ENCODE measurements around the gene TENT4B.
"Not testable (repeated sequence)": the region's sequence is repeated elsewhere in the genome, so short reads cannot be mapped to it uniquely, and the experiment has no call there.

TENT4B gene

GRCh38 chr16:50229149-50229726 is 76.1 kb downstream of the TENT4B start:
- DNase-seq (ENCODE audit: low spot score) = no peak
- no peak for TF ChIP-seq CTCF (IDR thresholded peaks at IDR 0.05; ENCODE audit: borderline replicate concordance, control extremely low read depth, extremely low read depth, insufficient read depth, missing control alignments)
- in situ Hi-C loops (cut with MboI; ENCODE audit: low sequenced_read_pairs, unreplicated experiment) = no loop called here

- in situ Hi-C loops (cut with MboI; ENCODE audit: low sequenced_read_pairs, unreplicated experiment) = no loop called here
- no peak for TF ChIP-seq CTCF (IDR thresholded peaks at IDR 0.05; ENCODE audit: borderline replicate concordance, control extremely low read depth, extremely low read depth, insufficient read depth, missing control alignments)
- no peak for DNase-seq (ENCODE audit: low spot score)
Observed at GRCh38 chr16:50234771-50235556, 81.9 kb downstream of the TENT4B start.

- TF ChIP-seq CTCF (IDR thresholded peaks at IDR 0.05; ENCODE audit: borderline replicate concordance, control extremely low read depth, extremely low read depth, insufficient read depth, missing control alignments) = no peak
- no peak for DNase-seq (ENCODE audit: low spot score)
- in situ Hi-C loops (cut with MboI; ENCODE audit: low sequenced_read_pairs, unreplicated experiment) = no loop called here
Observed at GRCh38 chr16:50235581-50235980, 82.5 kb downstream of the TENT4B start.

- in situ Hi-C loops (cut with MboI; ENCODE audit: low sequenced_read_pairs, unreplicated experiment) = no loop called here
- no peak for TF ChIP-seq CTCF (IDR thresholded peaks at IDR 0.05; ENCODE audit: borderline replicate concordance, control extremely low read depth, extremely low read depth, insufficient read depth, missing control alignments)
- DNase-seq (ENCODE audit: low spot score) = no peak
Observed at GRCh38 chr16:50238314-50238713, 85.2 kb downstream of the TENT4B start.

- DNase-seq (ENCODE audit: low spot score) = no peak
- in situ Hi-C loops (cut with MboI; ENCODE audit: low sequenced_read_pairs, unreplicated experiment) = no loop called here
- no peak for TF ChIP-seq CTCF (IDR thresholded peaks at IDR 0.05; ENCODE audit: borderline replicate concordance, control extremely low read depth, extremely low read depth, insufficient read depth, missing control alignments)
Observed at GRCh38 chr16:50238868-50239301, 85.8 kb downstream of the TENT4B start.

DNA sequence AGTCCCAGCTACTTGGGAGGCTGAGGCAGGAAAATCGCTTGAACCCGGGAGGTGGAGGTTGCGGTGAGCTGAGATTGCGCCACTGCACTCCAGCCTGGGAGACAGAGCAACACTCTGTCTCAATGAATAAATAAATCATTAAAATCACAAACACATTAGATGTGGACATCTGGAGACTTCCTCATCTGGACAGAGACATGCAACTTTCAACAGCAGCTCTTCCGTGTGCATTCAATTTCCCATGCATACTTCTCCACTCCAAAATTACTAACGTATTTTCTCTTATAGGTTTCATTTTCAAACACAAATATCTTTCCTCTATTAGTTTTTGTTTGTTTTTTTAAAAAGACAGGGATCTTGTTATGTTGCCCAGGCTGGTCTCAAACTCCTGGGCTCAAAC is 89.9 kb downstream of the TENT4B start:
- DNase-seq (ENCODE audit: low spot score); in situ Hi-C loops (cut with MboI; ENCODE audit: low sequenced_read_pairs, unreplicated experiment): not testable (repeated sequence)

DNA sequence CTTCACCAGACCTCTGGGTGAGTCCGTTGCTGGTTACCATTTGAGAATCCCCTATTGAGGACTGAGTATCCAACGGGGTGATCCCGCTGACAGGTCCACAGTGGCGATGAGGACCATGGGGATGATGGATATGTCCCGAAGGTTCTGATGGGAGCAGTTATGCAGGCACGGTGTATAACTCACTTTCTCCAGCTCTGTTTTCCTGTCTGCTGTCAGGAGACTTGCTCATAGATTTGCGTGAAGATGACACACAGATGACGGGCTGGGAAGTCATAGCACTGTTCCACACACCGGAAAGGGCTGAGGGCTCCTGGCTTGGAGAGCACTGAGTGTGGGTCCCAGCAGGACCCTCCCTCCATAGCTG is 91.0 kb downstream of the TENT4B start:
- TF ChIP-seq CTCF (IDR thresholded peaks at IDR 0.05; ENCODE audit: borderline replicate concordance, control extremely low read depth, extremely low read depth, insufficient read depth, missing control alignments) = no peak

More for the DNA sequence above, 91.0 kb downstream of the TENT4B start:
- in situ Hi-C loops (cut with MboI; ENCODE audit: low sequenced_read_pairs, unreplicated experiment) = no loop called here
- DNase-seq (ENCODE audit: low spot score) = no peak
